Activated CD8-positive, alpha-beta memory T cell treated with anti-CD3 and anti-CD28 coated beads, Interleukin-2, amount 50 U/mL, for 4 hours (primary cell): ENCODE data around the gene JAK1.

Source experiments
- DNase-seq: peaks from one replicate; pipeline ENCODE4 v3.0.0-alpha.2; 2020

Gene JAK1

DNA sequence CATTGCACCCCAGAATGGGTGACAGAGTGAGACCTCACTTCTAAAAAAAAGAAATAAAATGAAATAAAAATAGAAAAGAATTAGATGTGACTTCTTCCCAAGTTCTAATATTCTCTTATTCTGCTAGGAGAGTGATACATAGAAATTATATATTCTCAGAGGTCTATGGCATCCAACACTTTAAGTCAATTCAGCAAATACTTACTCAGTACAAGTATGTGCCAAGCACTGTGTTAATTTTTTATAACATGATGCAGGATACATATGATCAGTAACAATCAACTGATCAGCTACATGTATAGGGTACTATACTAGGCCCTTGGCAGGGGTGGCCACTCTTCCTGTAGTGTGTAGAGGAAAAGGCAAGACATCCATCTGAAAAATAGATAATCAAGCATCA is 13.0 kb upstream of the JAK1 start:
- DNase-seq = no peak

DNA sequence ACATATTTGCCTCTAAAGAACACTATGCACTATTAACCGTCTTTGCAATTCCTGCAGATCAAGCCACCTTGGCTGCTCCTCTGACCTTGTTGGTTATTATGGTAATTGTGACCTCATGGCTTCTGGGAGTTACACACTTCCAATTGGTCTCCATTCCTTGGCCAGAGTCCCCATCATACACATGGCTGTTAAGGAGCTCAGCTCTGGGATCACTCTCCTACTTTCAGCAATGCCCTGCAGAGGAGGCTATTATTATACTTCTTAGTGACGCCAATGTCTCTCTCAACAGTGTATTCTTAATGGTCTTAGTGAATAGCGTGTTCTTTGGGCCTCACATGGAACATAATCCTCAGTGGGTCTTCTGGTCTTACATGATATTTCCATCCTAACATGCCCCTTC is 10.0 kb upstream of the JAK1 start:
- no peak for DNase-seq

DNA sequence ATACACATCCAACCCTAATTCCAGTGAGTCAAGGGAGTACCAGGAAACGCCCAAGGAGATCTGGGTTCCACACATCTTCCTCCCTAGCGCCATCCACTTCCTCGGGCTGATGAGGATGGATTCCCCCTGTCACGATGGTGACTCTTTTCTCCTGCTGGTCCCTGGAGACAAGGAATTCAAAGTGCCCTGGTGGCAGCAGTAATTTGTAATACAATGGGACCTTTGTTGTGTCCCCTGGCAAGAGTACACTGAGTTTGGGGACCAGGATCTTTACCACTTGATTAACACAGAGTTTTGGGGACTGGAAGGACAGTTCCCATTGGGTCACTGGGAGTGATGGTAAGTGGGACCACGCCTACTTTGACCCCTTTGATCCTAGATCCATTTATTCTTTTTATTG is 9.4 kb upstream of the JAK1 start:
- DNase-seq = no peak

DNA sequence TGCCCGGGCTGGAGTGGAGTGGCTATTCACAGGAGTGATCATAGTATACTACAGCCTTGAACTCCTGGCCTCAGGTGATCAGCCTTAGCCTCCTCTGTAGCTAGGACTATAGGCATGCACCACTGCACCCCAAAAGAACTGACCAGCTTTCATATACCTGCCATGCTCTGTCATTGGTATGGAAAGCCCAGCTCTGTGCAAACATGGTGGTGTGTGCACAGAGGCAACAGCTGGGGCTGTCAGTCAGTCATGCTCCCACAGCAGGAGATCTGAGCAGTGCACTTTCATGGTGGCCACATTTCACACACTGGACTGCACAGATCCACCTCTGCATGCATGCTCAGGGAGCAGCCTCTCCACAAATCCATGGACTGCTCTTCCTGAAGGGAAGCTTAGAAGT is 8.8 kb upstream of the JAK1 start:
- DNase-seq = no peak

DNA sequence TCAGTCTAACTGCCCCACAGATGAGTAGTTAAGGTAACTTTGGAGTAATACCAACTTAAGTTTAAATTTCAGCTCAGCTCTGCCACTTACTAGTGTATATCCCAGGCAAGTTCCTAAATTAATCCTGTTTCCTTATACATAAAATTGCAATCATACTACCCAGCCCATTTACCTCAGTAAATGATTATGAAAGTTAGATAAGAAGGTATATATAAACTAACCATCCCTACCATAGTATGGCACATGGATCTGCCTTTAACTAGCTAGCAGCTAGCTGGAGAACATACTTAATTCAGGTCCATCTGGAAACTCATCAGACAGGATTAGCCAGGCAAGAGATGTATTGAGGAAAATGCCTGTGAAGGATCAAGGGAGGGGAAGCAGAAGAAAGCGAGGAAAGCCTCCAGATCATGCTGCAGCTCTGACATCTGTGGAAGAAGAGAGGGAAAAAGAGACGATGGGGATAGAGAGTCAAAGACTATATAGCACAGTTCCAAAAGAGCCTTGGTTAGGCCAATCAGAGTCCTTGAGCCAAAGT is 8.0 kb upstream of the JAK1 start:
- no peak for DNase-seq

DNA sequence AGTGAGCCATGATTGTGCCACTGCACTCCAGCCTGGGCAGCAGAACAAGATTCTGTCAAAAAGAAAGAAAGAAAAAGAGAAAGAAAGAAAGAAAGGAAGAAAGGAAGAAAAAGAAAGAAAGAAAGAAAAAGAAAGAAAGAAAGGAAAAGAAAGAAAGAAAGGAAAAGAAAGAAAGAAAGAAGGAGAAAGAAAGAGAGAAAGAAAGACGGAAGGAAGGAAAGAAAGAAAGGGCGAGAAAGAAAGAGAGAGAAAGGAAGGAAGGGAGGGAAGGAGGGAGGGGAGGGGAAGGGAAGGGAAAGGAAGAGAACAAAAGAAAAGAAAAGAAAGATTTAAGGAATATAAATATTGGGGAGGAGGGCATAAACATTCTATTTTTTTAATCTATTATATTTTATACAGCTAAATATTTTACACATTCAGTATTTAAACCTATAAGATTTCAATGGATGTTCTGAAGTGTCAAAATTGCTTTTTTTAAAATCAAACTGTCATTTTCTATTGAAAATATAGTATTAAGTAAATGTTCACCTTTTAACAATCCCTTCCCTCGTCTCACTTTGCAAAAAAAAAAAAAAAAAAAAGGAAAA is 6.8 kb upstream of the JAK1 start:
- DNase-seq = no peak

DNA sequence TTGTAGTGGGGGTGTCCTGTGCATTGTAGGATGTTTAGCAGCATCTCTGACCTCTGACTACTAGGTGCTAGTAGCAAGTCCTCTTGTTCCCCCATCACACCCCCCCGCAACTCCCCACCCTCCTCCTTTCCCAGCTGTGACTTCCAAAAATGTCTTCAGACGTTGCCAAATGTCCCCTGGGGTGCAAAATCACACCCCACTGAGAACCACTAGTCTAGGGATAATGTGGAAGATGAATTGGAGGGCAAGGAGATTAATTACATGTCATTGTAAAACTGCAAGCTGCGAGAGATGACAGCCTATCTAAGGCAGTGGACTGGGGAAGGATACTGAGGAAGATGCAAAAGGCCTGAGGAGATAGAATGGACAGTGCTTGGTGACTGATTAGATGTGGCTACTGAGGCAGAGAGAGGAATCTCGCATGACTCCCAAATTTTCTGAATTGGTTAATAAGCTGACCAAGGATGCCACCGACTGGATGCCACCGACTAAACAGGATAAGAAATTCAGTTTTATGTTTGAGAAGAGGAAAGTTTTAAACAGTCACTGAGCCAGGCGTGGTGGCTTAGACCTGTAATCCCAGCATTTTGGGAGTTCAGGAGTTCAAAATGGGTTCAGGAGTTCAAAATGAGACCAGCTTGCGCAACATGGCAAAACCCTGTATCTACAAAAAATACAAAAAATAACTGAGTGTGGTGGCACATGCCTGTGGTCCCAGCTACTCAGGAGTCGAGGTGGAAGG is 3.1 kb upstream of the JAK1 start:
- DNase-seq = no peak

DNA sequence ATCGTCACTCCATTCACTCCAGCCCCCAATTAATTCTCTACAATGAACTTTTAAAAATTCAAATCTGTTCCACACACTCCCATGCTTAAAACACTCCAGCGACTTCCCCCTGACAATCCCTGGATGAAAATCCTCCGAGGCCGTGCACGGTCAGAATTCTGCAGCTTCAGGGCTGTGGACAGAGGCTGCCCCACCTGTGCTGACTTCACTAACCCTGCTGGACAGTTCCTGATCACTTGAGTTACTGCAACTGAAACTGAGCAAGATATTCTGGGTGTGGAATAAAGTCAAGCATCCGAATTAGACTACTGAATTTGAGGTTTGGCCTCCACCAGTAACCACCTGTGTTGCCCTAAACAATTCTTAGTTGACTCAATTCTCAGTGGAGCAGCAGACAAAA is 1.0 kb upstream of the JAK1 start:
- no peak for DNase-seq

DNA sequence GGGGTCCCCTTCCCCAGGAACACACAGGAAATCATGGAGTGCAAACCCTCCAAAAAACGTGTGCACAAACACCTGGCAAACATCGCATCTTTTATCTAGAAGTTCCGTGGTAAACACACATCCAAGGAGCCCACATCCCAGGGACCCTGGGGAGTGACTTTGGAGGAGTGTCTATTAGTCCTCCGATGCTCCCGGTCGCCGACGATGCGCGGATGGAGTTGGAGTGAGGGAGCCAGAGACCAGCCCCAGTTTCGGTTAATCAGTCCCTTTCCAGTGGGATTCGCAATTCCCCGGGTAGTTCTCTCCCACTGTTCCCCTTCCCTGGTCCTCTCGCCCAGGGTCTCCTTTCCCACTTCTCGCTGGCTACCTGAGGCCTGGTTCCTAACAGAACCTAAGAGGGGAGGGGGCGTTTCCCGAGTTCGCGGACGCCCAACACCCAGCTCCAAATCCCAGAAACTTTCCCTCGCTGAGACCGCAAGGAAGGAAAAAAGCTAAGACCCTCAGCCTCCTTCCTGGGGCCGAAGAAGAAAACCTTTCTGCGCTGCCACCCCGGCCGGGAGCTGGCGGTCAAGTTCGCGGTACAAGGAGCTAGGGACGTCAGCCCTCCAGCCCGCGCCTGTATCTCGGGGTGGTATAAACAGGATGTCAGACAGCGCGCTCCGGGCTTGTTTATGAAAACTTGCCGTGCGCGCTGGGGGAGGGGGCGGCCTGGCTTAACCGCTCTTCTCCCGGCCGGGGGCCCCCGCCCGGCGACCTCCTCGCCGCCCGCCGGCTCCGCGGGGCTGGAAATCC is 787 bp downstream of the JAK1 start:
- DNase-seq = peak; percentile 71

DNA sequence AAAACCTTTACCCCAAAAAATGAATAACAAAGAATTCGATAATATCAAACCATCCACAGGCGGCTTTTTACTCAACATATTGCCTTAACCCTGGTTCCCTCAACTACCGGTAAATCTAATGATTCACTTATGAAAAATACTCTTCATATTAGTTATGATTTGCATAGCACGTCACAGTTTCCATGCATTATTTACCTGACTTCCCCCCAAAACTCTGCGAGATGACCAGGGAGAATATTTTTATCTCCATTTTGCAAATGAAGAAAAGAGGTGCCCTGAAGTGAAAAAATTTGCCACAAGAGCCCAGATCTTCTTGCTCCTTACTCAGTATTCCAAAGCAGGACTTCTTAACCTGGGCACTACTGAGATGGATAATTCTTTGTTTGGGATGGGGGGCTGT is 2.9 kb downstream of the JAK1 start:
- DNase-seq = no peak

DNA sequence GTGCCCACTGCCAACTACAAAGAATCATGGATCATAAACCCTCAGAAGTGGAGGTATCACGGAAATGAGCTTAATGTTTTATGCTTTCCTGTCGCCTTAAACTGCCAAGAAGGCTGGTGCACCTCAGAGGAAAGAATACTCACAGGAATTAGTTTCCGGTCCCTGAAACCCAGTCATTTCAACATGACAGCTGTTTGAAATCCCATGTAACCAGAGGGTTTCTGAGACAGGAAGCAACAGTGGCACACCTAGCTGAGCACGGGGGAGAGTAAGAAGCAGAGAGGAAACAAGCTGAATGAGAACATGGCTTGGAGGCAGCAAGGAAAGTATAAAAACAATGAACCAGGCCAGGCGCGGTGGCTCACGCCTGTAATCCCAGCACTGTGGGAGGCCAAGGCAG is 3.9 kb downstream of the JAK1 start:
- DNase-seq = no peak

DNA sequence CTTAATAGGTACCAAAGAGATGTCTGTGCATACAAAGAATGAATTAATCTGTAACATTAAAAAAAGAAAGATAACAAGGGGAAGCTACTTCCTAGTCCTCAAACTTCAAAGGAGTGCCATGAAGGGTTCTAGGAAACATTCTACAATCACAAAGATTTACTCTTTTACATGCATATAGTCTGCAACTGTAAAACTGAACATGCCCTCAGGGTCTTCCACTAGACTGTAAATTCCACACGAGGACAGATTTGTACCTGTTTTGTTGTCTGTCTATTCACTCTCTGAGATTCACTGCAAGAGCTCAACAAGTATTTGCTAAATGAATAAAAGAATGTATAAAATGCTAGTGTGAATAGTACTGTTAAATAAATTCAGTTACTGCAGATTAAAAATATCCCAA is 4.4 kb downstream of the JAK1 start:
- no peak for DNase-seq

DNA sequence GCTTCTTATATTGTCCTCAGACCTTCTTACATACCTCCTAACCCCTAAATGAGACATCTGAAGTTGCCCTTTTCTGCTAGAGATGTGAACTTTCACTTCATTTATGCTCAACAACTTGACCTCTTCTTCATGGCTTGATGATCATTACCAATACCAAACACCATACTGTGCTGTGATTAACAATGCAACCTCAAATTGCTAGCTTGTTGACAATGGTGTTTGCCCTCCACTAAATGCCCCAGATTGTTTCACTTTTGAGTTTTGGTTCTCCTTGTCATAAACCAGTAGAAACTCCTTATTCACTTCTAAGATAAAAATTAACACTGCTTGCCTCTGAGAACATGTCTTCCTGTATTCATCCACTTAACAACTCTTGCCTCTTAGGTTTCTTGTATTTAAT is 5.6 kb downstream of the JAK1 start:
- DNase-seq = no peak

DNA sequence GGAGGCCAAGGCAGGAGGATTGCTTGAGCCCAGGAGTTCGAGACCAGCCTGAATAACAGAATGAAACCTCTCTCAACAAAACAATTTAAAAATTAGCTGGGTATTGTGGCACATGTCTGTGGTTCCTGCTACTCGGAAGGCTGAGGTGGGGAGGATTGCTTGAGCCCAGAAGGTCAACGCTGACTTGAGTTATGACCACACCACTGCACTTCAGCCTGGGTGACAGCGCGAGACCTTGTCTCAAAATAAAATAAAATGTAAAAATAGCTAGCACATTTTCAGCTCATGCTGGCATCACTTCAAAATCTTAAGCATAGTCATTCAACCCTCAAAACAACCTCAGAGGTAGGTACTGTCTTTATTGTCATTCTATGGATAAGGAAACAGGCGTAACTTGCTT is 6.4 kb downstream of the JAK1 start:
- no peak for DNase-seq

DNA sequence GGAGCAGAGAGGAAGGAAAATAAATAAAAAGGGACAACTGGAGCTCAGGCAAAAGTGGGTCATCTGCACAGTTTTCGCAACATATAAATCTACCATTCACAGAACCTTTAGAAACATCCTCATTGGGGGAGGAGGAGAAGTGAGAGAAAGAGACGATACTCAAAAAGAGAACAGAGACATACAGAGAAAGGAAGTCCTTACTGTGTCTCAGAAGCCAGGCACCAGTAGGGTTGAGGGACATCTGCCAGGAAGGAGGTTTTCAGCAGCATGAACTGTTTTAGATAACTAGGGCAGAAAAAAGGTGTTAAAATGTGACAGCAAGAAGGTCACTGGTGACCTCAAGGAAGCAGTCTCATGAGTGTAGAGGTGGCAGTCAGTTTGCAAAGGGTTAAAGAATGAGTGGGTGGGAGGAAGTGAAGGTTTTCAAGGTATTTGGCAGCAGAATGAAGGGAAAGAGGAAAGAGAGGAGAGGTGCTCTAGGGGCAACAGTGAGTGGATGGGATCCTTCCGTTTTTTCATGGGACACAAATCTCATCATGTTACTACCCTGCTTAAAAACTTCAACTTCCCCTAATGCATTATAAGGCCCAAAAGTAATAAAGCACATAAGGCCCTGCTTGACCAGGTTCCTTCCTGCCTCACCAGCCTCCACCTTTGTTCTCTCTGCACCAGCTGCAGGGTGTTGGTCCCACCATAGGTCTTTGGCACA is 9.5 kb downstream of the JAK1 start:
- no peak for DNase-seq

DNA sequence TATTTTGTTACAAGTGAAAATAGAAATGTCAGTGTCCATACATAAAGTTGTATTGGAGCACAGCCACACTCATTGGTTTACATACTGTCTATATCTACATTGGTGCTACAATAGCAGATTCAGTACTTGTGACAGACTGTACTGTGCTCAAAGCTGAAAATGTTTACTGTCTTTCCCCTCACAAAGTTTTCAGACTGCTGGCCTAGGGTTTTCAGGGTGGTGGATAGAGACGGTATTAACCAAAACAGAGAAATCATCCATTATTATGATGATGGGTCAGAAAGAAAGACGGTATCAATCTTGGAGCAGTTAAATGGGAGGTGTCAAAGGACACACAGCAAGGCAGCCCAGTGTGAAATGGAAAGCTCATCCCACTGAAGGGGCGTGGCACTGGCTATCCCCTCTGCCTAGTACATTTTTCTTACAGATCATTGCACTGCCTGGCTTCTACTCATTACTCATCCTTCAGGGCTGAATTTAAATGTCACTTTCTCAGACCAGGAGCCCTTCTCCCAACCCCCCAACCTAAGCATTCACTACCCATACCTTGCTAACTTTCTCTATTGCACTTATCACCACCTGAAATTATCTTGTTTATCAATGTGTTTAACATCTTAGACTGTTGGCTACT is 10.2 kb downstream of the JAK1 start:
- DNase-seq = no peak

DNA sequence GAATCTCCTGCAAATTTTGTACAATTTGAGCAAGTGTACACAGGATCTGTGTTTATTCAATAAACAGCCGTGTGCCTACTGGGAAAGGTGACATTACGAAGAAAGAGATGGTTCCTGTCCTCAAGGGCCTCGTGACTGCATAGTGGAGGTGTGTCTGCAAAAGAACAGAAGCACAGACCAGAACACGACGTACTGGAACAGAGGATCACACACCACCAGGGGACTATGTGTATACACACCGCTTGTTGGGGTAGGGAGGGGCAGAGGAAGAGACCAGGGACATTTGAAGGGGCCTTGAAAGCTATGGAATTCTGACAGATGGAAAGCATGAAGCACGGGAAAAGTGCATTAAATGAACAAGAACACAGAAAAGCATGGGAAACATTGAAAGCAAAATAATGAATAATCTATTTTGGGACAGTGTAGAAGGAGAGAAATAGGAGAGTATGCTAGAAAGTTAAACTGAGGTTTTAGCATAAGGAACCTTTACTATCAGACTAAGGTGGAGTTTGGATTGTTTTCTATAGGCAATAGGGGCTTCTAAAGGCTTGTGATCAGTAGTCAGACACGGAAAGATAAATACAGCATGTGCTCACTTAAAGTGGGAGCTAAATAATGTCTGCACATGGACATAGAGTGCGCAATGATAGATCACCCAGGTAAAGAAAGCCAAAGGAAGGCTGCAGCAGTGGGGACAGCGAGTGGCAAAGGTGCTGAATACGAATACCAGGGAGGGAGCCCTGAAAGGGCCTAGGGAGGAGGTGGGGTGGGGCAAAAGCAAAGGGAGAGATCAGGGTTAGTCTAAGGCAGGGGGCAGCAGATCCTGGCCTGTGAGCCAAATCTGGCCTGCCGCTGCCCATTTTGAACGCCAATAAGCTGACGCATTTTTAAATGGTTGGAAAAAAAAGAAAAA is 11.0 kb downstream of the JAK1 start:
- no peak for DNase-seq

DNA sequence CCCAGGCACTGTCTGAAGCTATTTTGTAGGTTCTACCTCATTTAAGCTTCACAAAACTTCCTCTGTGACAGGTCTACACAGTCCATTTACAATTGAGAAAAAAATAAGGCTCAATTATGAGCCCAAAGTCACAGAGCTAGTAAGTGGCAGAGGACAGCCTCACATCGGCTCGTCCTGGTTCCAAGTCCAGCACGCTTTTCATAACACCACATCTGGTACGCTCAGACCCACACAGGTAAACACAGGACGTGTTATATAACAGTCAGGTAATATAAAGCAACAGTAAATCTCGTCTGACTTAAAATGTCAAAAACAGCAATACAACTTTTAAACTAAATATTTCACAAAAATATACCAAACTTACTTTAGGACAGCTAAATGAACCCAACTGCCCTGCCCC is 13.1 kb downstream of the JAK1 start:
- DNase-seq = no peak

DNA sequence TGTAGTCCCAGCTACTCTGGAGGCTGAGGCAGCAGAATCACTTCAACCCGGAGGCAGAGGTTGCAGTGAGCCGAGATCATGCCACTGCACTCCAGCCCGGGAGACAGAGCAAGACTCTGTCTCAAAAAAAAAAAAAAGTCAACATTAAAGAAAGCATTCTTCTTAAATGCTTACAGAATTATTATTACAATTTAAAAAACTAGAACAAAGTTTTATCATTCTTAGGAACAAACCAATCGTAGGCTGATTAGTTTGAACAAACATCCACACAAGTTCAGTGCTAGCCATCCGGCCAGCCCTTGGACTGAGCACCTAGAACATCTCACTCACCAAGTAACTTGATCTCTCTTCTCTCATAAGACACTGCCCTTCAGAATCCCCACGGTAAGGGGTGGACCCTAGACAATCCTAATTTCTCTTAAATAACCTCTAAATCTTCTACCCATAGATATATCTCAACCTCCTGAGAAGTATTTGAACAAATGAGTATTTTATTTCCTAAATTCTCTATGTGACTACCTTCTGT is 16.0 kb downstream of the JAK1 start:
- no peak for DNase-seq

DNA sequence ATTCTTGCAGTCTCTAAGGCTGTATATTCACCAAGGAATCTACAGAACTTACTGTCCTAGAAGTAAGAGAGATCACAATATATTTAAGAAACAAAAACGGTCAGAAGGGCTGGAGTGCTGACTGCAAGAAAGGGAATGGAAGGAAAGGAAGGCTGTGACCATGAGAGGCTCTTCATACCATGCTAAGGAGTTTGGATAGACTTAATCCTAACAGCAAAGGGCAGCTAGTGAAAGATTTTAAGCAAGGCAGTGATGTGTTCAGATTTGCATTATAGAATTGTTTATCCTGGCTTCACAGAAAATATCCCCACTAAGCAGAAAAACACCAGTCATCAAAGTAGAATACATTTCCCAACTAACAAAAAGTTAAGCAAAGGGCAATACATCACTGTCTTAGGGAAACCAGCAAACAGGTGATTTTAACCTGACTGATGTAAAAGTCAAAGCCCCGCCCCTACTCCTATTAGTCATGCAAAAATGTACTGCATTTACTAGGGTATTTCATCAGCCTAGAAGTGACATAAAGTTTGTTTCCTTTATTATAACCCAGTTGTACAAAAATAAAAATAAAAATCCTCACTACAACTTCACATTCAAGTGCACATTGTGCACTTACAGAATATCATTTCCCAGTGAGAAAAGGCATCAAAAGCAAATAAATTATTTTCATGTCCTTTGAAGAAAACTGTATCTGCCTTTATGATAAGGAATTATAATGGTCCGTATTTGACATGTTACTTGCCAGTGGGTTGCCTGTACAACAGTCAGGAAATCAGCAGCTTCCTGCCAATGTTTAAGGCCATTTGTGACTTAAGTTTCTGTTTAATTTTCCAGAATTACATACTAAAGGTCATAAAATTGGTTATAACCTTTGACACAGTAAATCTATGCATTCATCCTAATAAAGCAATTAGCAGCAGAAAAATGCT is 17.2 kb downstream of the JAK1 start:
- peak; percentile 55 for DNase-seq
